Measurements from ENCODE around the gene MSL3.
A peak's percentile ranks its signal among the peaks of the same experiment; 100 is the strongest.

MSL3 gene

GRCh38 chrX:11759461-11760311 is 1.6 kb downstream of the MSL3 start:
- peak; percentile 66 to 72 for DNase-seq

GRCh38 chrX:11760958-11761357 is 2.9 kb downstream of the MSL3 start:
- DNase-seq = no peak

GRCh38 chrX:11764602-11765067 is 6.6 kb downstream of the MSL3 start:
- no peak for DNase-seq

GRCh38 chrX:11765449-11765848 is 7.4 kb downstream of the MSL3 start:
- DNase-seq = peak in 1 of 2 experiments; percentile 36

GRCh38 chrX:11766487-11766886 is 8.4 kb downstream of the MSL3 start:
- DNase-seq = peak; percentile 30 to 33

GRCh38 chrX:11768039-11768438 is 10.0 kb downstream of the MSL3 start:
- no peak for DNase-seq

GRCh38 chrX:11770320-11770719 is 12.3 kb downstream of the MSL3 start:
- peak; percentile 40 to 58 for DNase-seq

- DNase-seq = no peak
Measured at GRCh38 chrX:11778230-11778629, 20.2 kb downstream of the MSL3 start.

- no peak for DNase-seq
Measured at GRCh38 chrX:11781133-11781532, 23.1 kb downstream of the MSL3 start.

GRCh38 chrX:11781734-11782370 is 23.8 kb downstream of the MSL3 start:
- DNase-seq = no peak

GRCh38 chrX:11784543-11784942 is 26.5 kb downstream of the MSL3 start:
- DNase-seq = no peak

- DNase-seq = no peak
Measured at GRCh38 chrX:11786862-11787261, 28.8 kb downstream of the MSL3 start.

GRCh38 chrX:11787564-11787963 is 29.5 kb downstream of the MSL3 start:
- peak; percentile 86 to 90 for DNase-seq

- no peak for DNase-seq
Measured at GRCh38 chrX:11789809-11790208, 31.8 kb downstream of the MSL3 start.

- DNase-seq = peak in 1 of 2 experiments; percentile 33
Measured at GRCh38 chrX:11791090-11791489, 33.1 kb downstream of the MSL3 start.

GRCh38 chrX:11791537-11791936 is 33.5 kb downstream of the MSL3 start:
- no peak for DNase-seq

- peak; percentile 75 to 78 for DNase-seq
Measured at GRCh38 chrX:11792461-11793421, 34.7 kb downstream of the MSL3 start.

- no peak for DNase-seq
Measured at GRCh38 chrX:11793734-11794133, 35.7 kb downstream of the MSL3 start.

- DNase-seq = no peak
Measured at GRCh38 chrX:11813341-11813740, 55.3 kb downstream of the MSL3 start.

All from activated T-cell treated with anti-CD3 and anti-CD28 coated beads, Interleukin-2, amount 50 U/mL, for 48 hours (primary cell).